ENCODE measurements around the gene KIF26B. TPM values are rescaled to one million over a fixed set of nuclear protein-coding genes. Genes with fewer than 3 reads are reported as not detected.

Gene KIF26B
- total and polyA plus RNA-seq, 8 donors = 0.15 to 3.2 (median 0.89) TPM; not detected in 1

GRCh38 chr1:245211035-245211749 is 56.4 kb downstream of the KIF26B start:
- no peaks in the 10 kb centered on the region for H3K36me3 ChIP-seq
- no peaks in the 10 kb centered on the region for H3K27me3 ChIP-seq
- no peak for TF ChIP-seq EP300 (IDR thresholded peaks at IDR 0.05)
- no peak for TF ChIP-seq POLR2A (IDR thresholded peaks at IDR 0.05)
- no peak for TF ChIP-seq POLR2AphosphoS5 (IDR thresholded peaks at IDR 0.05)
- TF ChIP-seq CTCF (IDR thresholded peaks at IDR 0.05) = no peak
- H3K9me3 ChIP-seq = peaks cover 15 to 26% (median 22%) of the 10 kb centered on the region in 4 donors
- H3K4me3 ChIP-seq = no peak overlapping the region
- WGBS, 5 donors = 83 to 98% (median 87%) methylated on average over 7 to 11 of the region's 11 CpGs
- H3K27ac ChIP-seq = no peak overlapping the region
- H3K4me1 ChIP-seq = no peaks in the 10 kb centered on the region
- no peak for DNase-seq
- intact Hi-C loops (cut with DNase I; ENCODE audit: low total_unique reads) = no loop called here

GRCh38 chr1:245211761-245212160 is 57.0 kb downstream of the KIF26B start:
- Histone ChIP-seq H3K36me3 (no peaks in the 10 kb centered on the region), H3K27ac (no peak overlapping the region), H3K9me3 (peaks cover 9 to 20% (median 16%) of the 10 kb centered on the region in 4 donors), H3K4me1 (no peaks in the 10 kb centered on the region), H3K27me3 (no peaks in the 10 kb centered on the region), H3K4me3 (no peak overlapping the region)
- DNase-seq = no peak
- TF ChIP-seq POLR2A (IDR thresholded peaks at IDR 0.05) = no peak
- no peak for TF ChIP-seq CTCF (IDR thresholded peaks at IDR 0.05)
- TF ChIP-seq POLR2AphosphoS5 (IDR thresholded peaks at IDR 0.05) = no peak
- TF ChIP-seq EP300 (IDR thresholded peaks at IDR 0.05) = no peak
- intact Hi-C loops (cut with DNase I; ENCODE audit: low total_unique reads) = no loop called here
- WGBS, 5 donors = 90 to 97% (median 95%) methylated on average over 8 to 10 of the region's 10 CpGs

- 93 to 96% (median 96%) methylated on average over 15 of the region's 15 CpGs for WGBS, 5 donors
- H3K27ac ChIP-seq = no peak overlapping the region
- H3K4me3 ChIP-seq = no peak overlapping the region
- peaks cover 6 to 15% (median 11%) of the 10 kb centered on the region in 4 donors for H3K9me3 ChIP-seq
- no peaks in the 10 kb centered on the region for H3K27me3 ChIP-seq
- DNase-seq = no peak
- no peaks in the 10 kb centered on the region for H3K4me1 ChIP-seq
- TF ChIP-seq POLR2A (IDR thresholded peaks at IDR 0.05) (no peak), CTCF (IDR thresholded peaks at IDR 0.05) (no peak), EP300 (IDR thresholded peaks at IDR 0.05) (no peak), POLR2AphosphoS5 (IDR thresholded peaks at IDR 0.05) (no peak)
- intact Hi-C loops (cut with DNase I; ENCODE audit: low total_unique reads) = no loop called here
- H3K36me3 ChIP-seq = no peaks in the 10 kb centered on the region
These were observed 57.5 kb downstream of the KIF26B start for GRCh38 chr1:245212221-245212710.

- Histone ChIP-seq H3K4me3 (no peak overlapping the region), H3K36me3 (no peaks in the 10 kb centered on the region), H3K27me3 (no peaks in the 10 kb centered on the region), H3K27ac (no peak overlapping the region), H3K9me3 (peaks cover 0 to 5% (median 2%) of the 10 kb centered on the region in 4 donors), H3K4me1 (no peaks in the 10 kb centered on the region)
- TF ChIP-seq EP300 (IDR thresholded peaks at IDR 0.05) = no peak
- TF ChIP-seq POLR2A (IDR thresholded peaks at IDR 0.05) = no peak
- no peak for TF ChIP-seq POLR2AphosphoS5 (IDR thresholded peaks at IDR 0.05)
- TF ChIP-seq CTCF (IDR thresholded peaks at IDR 0.05) = no peak
- DNase-seq = no peak
- intact Hi-C loops (cut with DNase I; ENCODE audit: low total_unique reads) = no loop called here
- 82 to 88% (median 86%) methylated on average over 15 of the region's 15 CpGs for WGBS, 5 donors
These were observed 58.5 kb downstream of the KIF26B start for GRCh38 chr1:245213066-245213831.

Data from stomach (tissue), 9 donors.